ENCODE measurements around the gene KRT35.

DNA sequence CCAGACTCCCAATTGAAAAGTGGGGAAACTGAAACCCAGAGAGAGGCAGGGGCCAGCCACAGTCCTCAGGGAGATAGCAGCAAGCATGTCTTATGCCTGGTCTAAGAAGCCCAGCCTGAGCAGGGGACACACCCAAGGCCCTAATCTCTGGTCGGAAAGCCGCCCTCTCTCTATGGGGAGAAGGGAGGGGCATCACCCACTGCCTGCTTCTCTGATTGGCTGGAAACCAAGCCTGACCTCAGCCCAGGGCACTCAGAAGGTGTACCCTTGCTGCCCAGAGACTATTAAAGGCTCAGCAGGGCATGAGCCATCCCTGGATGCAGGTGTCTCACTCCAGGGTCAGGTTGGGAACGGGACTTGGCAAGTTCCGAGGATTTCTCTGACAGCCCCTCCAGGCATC lies 30.2 kb upstream of the KRT35 start:
- TF ChIP-seq POLR2A (IDR thresholded peaks at IDR 0.05) (no peak), CTCF (IDR thresholded peaks at IDR 0.05 in 8 of 11, conservative IDR thresholded peaks at IDR 0.05 in 3 of 11) (no peak)

Measured in spleen (tissue), 7 donors.